ENCODE data around the gene PSMB11. TPM values are rescaled to one million over a fixed set of nuclear protein-coding genes. Genes with fewer than 3 reads are reported as not detected.

PSMB11 gene
- total RNA-seq, 4 donors from 2014 or later, result not detected

DNA sequence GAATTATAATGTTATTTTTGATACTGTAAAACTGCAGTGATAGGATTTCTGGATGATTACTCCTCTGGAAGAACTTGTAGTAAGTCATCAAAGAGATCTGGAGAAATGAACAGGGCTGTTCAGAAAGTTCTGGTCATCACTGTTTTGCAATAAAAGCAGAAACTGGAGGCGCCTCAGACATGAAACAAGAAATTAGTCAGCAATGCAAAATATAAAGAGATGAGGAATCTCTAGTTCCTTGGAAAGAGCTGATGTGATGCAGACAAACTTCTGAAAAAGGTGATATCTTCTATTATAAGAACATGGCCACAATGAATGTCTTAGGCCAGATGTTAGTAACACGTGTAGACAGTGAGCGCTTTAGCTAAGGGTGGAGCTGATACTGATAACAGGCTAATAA lies 43.4 kb downstream of the PSMB11 start:
- TF ChIP-seq, protein P1, sequence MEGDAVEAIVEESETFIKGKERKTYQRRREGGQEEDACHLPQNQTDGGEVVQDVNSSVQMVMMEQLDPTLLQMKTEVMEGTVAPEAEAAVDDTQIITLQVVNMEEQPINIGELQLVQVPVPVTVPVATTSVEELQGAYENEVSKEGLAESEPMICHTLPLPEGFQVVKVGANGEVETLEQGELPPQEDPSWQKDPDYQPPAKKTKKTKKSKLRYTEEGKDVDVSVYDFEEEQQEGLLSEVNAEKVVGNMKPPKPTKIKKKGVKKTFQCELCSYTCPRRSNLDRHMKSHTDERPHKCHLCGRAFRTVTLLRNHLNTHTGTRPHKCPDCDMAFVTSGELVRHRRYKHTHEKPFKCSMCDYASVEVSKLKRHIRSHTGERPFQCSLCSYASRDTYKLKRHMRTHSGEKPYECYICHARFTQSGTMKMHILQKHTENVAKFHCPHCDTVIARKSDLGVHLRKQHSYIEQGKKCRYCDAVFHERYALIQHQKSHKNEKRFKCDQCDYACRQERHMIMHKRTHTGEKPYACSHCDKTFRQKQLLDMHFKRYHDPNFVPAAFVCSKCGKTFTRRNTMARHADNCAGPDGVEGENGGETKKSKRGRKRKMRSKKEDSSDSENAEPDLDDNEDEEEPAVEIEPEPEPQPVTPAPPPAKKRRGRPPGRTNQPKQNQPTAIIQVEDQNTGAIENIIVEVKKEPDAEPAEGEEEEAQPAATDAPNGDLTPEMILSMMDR (IDR thresholded peaks at IDR 0.05; ENCODE audit: low read depth), result no peak

DNA sequence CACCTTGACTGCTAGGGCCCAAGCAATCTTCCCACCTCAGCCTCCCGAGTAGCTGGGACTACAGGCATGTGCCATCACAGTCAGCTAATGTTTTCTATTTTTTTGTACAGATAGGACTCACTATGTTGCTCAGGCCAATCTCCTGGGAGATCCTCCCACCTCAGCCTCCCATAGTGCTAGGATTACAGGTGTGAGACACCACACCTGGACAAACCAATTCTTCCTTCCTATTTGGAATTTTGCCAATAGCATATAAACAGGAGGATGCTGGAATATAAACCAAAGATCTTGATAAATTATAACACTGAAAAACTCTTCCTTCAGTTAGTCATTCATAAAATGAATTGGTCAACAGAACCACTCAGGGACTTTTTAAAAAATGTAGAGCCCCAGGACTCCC lies 44.6 kb downstream of the PSMB11 start:
- TF ChIP-seq, protein P1 (IDR thresholded peaks at IDR 0.05; ENCODE audit: low read depth), result no peak

DNA sequence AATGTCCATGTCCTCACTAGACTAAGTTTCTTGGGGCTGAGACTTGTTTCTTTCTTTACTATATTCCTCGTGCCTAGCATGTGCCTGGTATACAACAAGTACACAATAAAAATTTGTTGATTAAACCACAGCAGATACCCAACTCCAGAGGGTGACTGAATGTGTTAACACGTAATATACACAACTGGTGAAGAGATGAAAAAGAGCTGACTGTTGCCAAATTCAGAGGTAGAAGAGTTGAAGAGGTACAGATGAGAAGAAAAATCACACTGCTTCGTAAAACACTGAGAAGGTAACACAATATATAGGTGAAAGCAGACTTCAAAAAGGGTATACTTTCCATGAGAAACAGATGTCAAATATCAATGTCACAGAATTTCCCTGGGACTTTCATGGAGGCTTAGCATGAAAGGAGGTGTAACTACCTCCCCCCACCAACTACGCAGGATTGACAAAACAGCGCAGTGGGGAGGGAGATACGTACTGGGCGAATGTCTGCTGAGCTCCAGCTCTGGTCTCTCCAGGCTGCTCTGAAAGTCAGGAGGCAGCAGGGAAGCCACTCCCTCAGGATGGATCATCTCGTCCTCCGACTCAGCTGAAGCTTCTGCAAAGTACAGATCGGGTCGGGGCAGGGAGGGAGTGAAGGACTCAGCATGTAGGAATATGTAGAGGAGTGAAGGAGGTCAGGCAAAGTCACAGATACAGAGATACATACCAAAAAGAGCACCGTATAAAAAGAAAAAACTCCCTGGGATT lies 47.7 kb downstream of the PSMB11 start:
- TF ChIP-seq, protein P1 (IDR thresholded peaks at IDR 0.05; ENCODE audit: low read depth), result no peak

DNA sequence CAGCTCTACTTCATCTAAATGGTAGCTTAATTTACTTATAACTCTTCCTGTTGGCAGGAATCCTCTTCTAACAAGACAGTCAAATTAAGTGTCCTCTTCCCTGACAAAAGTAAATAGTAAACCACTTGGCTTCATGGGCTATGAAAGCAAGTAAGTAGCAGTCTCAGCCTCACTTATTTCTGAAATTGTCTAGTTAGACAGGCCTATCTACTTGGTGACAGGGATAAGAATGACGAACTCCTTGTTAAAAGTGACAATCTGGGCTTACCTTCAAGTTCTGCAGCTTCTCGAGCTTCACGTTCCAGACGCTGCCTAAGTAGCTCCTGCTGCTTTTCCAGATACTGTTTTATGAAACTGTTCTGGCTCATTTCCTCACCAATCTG lies 48.2 kb downstream of the PSMB11 start:
- TF ChIP-seq, protein P1 (IDR thresholded peaks at IDR 0.05; ENCODE audit: low read depth), result no peak

DNA sequence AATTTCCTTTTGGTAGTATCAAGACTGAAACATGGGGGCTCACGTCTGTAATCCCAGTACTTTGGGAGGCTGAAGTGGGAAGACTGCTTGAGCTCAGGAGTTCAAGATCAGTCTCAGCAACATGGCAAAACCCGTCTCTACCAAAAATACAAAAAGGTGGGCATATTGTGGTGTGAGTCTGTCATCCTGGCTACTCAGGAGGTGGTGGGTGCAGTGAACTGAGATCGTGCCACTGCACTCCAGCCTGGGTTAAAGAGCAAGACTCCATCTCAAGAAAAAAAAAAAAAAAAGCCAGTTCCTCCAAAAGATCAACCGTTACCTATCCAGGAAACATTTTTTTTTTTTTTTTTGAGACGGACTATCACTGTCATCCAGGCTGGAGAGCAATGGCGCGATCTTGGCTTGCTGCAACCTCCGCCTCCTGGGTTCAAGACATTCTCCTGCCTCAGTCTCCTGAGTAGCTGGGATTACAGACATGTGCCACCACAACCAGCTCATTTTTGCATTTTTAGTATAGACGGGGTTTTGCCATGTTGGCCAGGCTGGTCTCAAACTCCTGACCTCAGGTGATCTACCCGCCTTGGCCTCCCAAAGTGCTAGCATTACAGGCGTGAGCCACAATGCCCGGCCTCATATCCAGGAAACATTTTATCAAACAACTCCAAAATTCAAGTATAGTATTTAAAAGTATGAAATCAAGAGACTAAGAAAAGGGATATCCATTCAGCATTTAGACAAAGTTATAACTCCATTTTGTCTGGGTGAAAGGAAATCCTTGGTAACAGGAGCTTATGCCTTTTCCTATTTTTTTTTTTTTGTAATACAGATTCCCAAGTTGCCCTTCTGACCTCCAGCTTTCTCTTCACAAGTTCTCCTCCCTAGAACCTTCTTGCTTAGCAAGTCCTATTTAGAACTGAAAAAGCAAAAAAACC lies 49.5 kb downstream of the PSMB11 start:
- TF ChIP-seq, protein P1 (IDR thresholded peaks at IDR 0.05; ENCODE audit: low read depth), result no peak

DNA sequence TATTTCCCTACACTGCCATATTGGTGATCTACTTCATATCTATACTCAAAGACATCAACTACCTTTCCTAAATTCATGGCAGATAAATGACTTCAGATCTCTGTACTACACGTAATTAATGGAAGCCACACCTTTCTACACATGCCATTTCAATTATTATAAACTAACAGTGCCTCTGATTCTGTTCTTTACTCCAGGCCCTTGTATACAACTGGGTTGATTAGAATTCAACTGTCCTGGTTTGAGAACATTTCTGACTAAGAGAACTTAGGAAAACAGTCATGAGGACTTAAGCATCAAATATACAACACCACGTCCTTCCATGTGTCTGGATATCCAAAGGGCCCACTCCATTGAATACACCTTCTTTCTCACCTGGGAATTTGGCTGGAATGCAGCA lies 51.1 kb downstream of the PSMB11 start:
- TF ChIP-seq, protein P1 (IDR thresholded peaks at IDR 0.05; ENCODE audit: low read depth), result no peak

DNA sequence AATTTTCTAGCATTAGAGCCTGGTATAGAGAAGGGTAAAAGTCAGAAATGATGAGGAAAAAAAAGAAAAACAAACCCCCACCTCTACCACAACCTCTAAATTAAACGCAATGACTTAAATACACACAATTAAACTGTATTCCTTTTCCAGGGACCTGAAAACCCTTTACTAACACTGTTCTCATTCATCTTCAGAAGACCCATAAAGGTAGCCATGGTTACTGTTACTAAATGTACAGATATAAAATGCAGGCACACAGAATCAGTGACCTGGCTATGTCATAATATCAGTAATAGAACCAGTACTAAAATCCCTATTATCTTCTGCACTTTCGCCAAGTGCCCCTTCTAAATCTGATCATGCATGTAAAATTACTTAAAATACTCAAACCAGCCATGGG lies 51.5 kb downstream of the PSMB11 start:
- TF ChIP-seq, protein P1 (IDR thresholded peaks at IDR 0.05; ENCODE audit: low read depth), result no peak
